22Rv1 (cell line): ENCODE results near the gene FANCL.

Experiments
- CTCF ChIP-seq: fragments of 450-650 bp; IDR thresholded peaks from 2 replicates; pipeline ENCODE4 v1.5.1; 2017; ENCODE audit warnings: mild to moderate bottlenecking
- ZFX ChIP-seq: fragments of 450-650 bp; IDR thresholded peaks from 2 replicates; pipeline ENCODE4 v1.6.1; 2017; ENCODE audit warnings: antibody characterized with exemption, borderline replicate concordance

- TF ChIP-seq CTCF (no peak), ZFX (no peak)
Measured at GRCh38 chr2:58235984-58236383, 5.1 kb downstream of the FANCL start.
